K562 (cell line): ENCODE measurements around the gene UBE2M. TPM values are rescaled to one million over a fixed set of nuclear protein-coding genes. Genes with fewer than 3 reads are reported as not detected.

ENCODE experiments used
- ARID2 ChIP-seq: fragments of 450-650 bp; IDR thresholded peaks from 2 replicates; pipeline ENCODE4 v1.6.1; 2017; ENCODE audit warnings: antibody characterized with exemption, mild to moderate bottlenecking
- ELF2 ChIP-seq: fragments of 250-450 bp; sonication (Bioruptor Pico); IDR thresholded peaks from 2 replicates; pipeline ENCODE4 v1.5.0; 2021; ENCODE audit warnings: mild to moderate bottlenecking
- KAT7 ChIP-seq: sonication (generic); formaldehyde crosslinking; IDR thresholded peaks from 2 replicates; pipeline ENCODE4 v1.8.0; 2022; ENCODE audit warnings: missing genetic modification reagents, mild to moderate bottlenecking, borderline replicate concordance
- KDM5B ChIP-seq: fragments of 200-600 bp; sonication (generic); IDR thresholded peaks from 2 replicates; pipeline ENCODE4 v1.6.1; 2012; ENCODE audit warnings: low read depth, mild to moderate bottlenecking, moderate library complexity, low read length, control low read depth, inconsistent platforms; ENCODE audit not compliant: insufficient replicate concordance
- NBN ChIP-seq: fragments of 450-650 bp; IDR thresholded peaks from 2 replicates; pipeline ENCODE4 v1.6.1; 2016; ENCODE audit warnings: low read depth, mild to moderate bottlenecking
- NFXL1 ChIP-seq: fragments of 450-650 bp; formaldehyde crosslinking; IDR thresholded peaks from 2 replicates; pipeline ENCODE4 v1.4.0; 2021; ENCODE audit warnings: mild to moderate bottlenecking
- RBM34 ChIP-seq: fragments of 200-400 bp; formaldehyde crosslinking; IDR thresholded peaks from 2 replicates; pipeline ENCODE4 v1.6.1; 2018; ENCODE audit warnings: low read length, borderline replicate concordance; ENCODE audit not compliant: insufficient read depth
- ZNF586 ChIP-seq: fragments of 450-650 bp; formaldehyde crosslinking; conservative IDR thresholded peaks from 2 replicates; pipeline ENCODE4 v1.4.0; 2020; ENCODE audit warnings: mild to moderate bottlenecking, moderate library complexity
- ZNF668 ChIP-seq: fragments of 250-450 bp; sonication (Bioruptor Pico); IDR thresholded peaks from 2 replicates; pipeline ENCODE4 v1.8.0; 2022; ENCODE audit warnings: mild to moderate bottlenecking, inconsistent platforms
- polyA plus RNA-seq, 8 experiments: library from polyadenylated mRNA; depleted of rRNA in 4 of 8; stranded (reverse) in 5 of 8; unstranded in 3 of 8; fragments of >200 nt; fragmentation: Nextera tagmentation in 2 of 8; fragmentation: Illumina TruSeq in 1 of 8; extraction: Ambion mirVana in 2 of 8; extraction: Trizol in 1 of 8; gene quantifications; 2 replicates each; pipeline versions ENCODE4 v1.2.1 to v1.2.3, GENCODE V29; 2011 to 2014; ENCODE audit warnings: inconsistent platforms in 1 of 8, missing spikeins in 1 of 8
- total RNA-seq, 7 experiments: library from RNA; depleted of rRNA in 6 of 7; stranded (reverse); fragments of >200 nt in 6 of 7; fragmentation: Illumina TruSeq in 2 of 7; extraction: Trizol in 2 of 7; gene quantifications; 2 replicates each; pipeline versions ENCODE4 v1.2.1 to v1.2.3, GENCODE V29; 2011 to 2021; ENCODE audit warnings: low replicate concordance in 1 of 7
- TF ChIP-seq, protein P1 (sequence below): fragments of 450-650 bp; IDR thresholded peaks from 2 replicates; pipeline ENCODE4 v1.6.1; 2017; ENCODE audit warnings: mild to moderate bottlenecking, moderate library complexity
- TF ChIP-seq, protein P2 (sequence below): fragments of 250-450 bp; sonication (Bioruptor Pico); IDR thresholded peaks from 2 replicates; pipeline ENCODE4 v1.5.0; 2021; ENCODE audit warnings: mild to moderate bottlenecking, borderline replicate concordance
- TF ChIP-seq, protein P3 (sequence below): fragments of 200-800 bp; sonication (Bioruptor generic); IDR thresholded peaks from 2 replicates; pipeline ENCODE4 v1.6.1; 2017; ENCODE audit warnings: missing genetic modification characterization, missing compliant biosample characterization
- TF ChIP-seq, protein P4 (sequence below): sonication (generic); formaldehyde crosslinking; IDR thresholded peaks from 2 replicates; pipeline ENCODE4 v1.8.1; 2023; ENCODE audit warnings: mild to moderate bottlenecking, missing genetic modification reagents
- TF ChIP-seq, protein P5 (sequence below): fragments of 250-450 bp; sonication (Bioruptor Pico); IDR thresholded peaks from 2 replicates; pipeline ENCODE4 v1.9.0; 2021; ENCODE audit warnings: mild to moderate bottlenecking
- TF ChIP-seq, protein P6 (sequence below): fragments of 450-650 bp; IDR thresholded peaks from 2 replicates; pipeline ENCODE4 v1.6.1; 2016; ENCODE audit warnings: borderline replicate concordance

UBE2M gene
- total and polyA plus RNA-seq, 9 of the 15 experiments (the other 6 are each of a cell fraction or from before 2014, with no cell fraction given), result 0.92 to 163 (median 85.7) TPM

DNA sequence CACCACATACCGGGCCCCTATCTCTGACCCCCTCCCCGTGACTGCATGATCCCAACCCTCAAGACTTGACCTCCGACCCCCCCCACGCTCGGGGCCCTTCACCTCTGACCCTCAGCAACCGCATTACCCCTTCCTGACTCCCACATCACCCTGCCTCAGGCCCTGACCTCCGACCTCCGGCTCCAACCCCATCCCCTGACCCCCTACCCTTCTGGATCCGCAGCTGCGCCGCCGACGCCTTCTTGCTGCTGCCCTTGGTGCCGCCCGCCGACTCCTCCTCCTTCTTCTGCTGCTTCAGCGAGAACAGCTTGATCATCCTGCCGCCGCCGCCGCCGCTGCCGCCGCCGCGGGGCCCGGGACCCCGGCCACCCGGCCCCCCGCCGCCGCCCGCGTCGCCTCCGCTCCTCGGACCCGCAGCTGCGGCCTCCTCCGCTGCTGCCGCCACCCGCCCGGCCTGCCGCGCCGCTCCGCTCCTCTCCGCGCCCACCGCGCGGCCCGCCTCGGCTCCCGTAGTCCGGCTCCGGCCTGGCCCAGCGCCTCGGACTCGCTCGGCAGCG is at the start of gene UBE2M (continued):
- TF ChIP-seq, protein P1, sequence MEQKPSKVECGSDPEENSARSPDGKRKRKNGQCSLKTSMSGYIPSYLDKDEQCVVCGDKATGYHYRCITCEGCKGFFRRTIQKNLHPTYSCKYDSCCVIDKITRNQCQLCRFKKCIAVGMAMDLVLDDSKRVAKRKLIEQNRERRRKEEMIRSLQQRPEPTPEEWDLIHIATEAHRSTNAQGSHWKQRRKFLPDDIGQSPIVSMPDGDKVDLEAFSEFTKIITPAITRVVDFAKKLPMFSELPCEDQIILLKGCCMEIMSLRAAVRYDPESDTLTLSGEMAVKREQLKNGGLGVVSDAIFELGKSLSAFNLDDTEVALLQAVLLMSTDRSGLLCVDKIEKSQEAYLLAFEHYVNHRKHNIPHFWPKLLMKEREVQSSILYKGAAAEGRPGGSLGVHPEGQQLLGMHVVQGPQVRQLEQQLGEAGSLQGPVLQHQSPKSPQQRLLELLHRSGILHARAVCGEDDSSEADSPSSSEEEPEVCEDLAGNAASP, result no peak
- TF ChIP-seq ZNF586 (CRISPR knock-in tag) (no peak), ARID2 (no peak), KAT7 (CRISPR knock-in tag) (no peak), NBN (no peak), ZNF668 (no peak), NFXL1 (no peak), RBM34 (no peak), KDM5B (no peak), ELF2 (CRISPR knock-in tag) (no peak)
- TF ChIP-seq, protein P2, sequence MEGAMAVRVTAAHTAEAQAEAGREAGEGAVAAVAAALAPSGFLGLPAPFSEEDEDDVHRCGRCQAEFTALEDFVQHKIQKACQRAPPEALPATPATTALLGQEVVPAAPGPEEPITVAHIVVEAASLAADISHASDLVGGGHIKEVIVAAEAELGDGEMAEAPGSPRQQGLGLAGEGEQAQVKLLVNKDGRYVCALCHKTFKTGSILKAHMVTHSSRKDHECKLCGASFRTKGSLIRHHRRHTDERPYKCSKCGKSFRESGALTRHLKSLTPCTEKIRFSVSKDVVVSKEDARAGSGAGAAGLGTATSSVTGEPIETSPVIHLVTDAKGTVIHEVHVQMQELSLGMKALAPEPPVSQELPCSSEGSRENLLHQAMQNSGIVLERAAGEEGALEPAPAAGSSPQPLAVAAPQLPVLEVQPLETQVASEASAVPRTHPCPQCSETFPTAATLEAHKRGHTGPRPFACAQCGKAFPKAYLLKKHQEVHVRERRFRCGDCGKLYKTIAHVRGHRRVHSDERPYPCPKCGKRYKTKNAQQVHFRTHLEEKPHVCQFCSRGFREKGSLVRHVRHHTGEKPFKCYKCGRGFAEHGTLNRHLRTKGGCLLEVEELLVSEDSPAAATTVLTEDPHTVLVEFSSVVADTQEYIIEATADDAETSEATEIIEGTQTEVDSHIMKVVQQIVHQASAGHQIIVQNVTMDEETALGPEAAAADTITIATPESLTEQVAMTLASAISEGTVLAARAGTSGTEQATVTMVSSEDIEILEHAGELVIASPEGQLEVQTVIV, result no peak
- TF ChIP-seq, protein P3, sequence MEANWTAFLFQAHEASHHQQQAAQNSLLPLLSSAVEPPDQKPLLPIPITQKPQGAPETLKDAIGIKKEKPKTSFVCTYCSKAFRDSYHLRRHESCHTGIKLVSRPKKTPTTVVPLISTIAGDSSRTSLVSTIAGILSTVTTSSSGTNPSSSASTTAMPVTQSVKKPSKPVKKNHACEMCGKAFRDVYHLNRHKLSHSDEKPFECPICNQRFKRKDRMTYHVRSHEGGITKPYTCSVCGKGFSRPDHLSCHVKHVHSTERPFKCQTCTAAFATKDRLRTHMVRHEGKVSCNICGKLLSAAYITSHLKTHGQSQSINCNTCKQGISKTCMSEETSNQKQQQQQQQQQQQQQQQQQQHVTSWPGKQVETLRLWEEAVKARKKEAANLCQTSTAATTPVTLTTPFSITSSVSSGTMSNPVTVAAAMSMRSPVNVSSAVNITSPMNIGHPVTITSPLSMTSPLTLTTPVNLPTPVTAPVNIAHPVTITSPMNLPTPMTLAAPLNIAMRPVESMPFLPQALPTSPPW (CRISPR knock-in tag), result peak; percentile 50; the same call in 1 of the 2 replicates
- TF ChIP-seq, protein P4, sequence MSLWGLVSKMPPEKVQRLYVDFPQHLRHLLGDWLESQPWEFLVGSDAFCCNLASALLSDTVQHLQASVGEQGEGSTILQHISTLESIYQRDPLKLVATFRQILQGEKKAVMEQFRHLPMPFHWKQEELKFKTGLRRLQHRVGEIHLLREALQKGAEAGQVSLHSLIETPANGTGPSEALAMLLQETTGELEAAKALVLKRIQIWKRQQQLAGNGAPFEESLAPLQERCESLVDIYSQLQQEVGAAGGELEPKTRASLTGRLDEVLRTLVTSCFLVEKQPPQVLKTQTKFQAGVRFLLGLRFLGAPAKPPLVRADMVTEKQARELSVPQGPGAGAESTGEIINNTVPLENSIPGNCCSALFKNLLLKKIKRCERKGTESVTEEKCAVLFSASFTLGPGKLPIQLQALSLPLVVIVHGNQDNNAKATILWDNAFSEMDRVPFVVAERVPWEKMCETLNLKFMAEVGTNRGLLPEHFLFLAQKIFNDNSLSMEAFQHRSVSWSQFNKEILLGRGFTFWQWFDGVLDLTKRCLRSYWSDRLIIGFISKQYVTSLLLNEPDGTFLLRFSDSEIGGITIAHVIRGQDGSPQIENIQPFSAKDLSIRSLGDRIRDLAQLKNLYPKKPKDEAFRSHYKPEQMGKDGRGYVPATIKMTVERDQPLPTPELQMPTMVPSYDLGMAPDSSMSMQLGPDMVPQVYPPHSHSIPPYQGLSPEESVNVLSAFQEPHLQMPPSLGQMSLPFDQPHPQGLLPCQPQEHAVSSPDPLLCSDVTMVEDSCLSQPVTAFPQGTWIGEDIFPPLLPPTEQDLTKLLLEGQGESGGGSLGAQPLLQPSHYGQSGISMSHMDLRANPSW, result no peak
- TF ChIP-seq, protein P5, sequence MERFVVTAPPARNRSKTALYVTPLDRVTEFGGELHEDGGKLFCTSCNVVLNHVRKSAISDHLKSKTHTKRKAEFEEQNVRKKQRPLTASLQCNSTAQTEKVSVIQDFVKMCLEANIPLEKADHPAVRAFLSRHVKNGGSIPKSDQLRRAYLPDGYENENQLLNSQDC (CRISPR knock-in tag), result no peak
- TF ChIP-seq, protein P6, sequence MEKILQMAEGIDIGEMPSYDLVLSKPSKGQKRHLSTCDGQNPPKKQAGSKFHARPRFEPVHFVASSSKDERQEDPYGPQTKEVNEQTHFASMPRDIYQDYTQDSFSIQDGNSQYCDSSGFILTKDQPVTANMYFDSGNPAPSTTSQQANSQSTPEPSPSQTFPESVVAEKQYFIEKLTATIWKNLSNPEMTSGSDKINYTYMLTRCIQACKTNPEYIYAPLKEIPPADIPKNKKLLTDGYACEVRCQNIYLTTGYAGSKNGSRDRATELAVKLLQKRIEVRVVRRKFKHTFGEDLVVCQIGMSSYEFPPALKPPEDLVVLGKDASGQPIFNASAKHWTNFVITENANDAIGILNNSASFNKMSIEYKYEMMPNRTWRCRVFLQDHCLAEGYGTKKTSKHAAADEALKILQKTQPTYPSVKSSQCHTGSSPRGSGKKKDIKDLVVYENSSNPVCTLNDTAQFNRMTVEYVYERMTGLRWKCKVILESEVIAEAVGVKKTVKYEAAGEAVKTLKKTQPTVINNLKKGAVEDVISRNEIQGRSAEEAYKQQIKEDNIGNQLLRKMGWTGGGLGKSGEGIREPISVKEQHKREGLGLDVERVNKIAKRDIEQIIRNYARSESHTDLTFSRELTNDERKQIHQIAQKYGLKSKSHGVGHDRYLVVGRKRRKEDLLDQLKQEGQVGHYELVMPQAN, result peak; percentile 66; the same call in 1 of the 2 replicates
